Rectal smooth muscle tissue (tissue), 1 donor: ENCODE results near the gene ARHGAP18.

Experiments used
- H3K27ac ChIP-seq: one replicate; pipeline ENCODE4 v1.7.0; 2013; ENCODE audit warnings: low read depth, low read length, inconsistent platforms
- H3K27me3 ChIP-seq: one replicate; pipeline ENCODE4 v1.7.0; 2013; ENCODE audit warnings: low read length; ENCODE audit not compliant: control insufficient read depth, insufficient read depth
- H3K36me3 ChIP-seq: one replicate; pipeline ENCODE4 v1.7.0; 2013; ENCODE audit warnings: low read length; ENCODE audit not compliant: control insufficient read depth, insufficient read depth
- H3K4me1 ChIP-seq: one replicate; pipeline ENCODE4 v1.7.0; 2013; ENCODE audit warnings: low read length; ENCODE audit not compliant: control insufficient read depth, insufficient read depth
- H3K4me3 ChIP-seq: one replicate; pipeline ENCODE4 v1.7.0; 2013; ENCODE audit warnings: low read length
- H3K9ac ChIP-seq: one replicate; pipeline ENCODE4 v1.7.0; 2013; ENCODE audit warnings: low read length

Gene ARHGAP18

GRCh38 chr6:129740013-129740412 lies 30.0 kb upstream of the ARHGAP18 start:
- Histone ChIP-seq H3K27me3 (no peaks in the 10 kb centered on the region), H3K36me3 (no peaks in the 10 kb centered on the region), H3K4me3 (no peak overlapping the region)

GRCh38 chr6:129736105-129736504 lies 26.1 kb upstream of the ARHGAP18 start:
- H3K27ac ChIP-seq, result no peak overlapping the region
- no peak overlapping the region for H3K9ac ChIP-seq
- H3K4me3 ChIP-seq, result no peak overlapping the region
- no peaks in the 10 kb centered on the region for H3K27me3 ChIP-seq
- no peaks in the 10 kb centered on the region for H3K4me1 ChIP-seq
- H3K36me3 ChIP-seq, result no peaks in the 10 kb centered on the region

More at GRCh38 chr6:129740013-129740412, 30.0 kb upstream of the ARHGAP18 start:
- H3K9ac ChIP-seq, result no peak overlapping the region
- H3K4me1 ChIP-seq, result no peaks in the 10 kb centered on the region
- no peak overlapping the region for H3K27ac ChIP-seq

GRCh38 chr6:129733290-129733689 lies 23.3 kb upstream of the ARHGAP18 start:
- Histone ChIP-seq H3K4me1 (no peaks in the 10 kb centered on the region), H3K4me3 (no peak overlapping the region), H3K9ac (no peak overlapping the region), H3K27me3 (no peaks in the 10 kb centered on the region), H3K27ac (no peak overlapping the region), H3K36me3 (no peaks in the 10 kb centered on the region)

DNA sequence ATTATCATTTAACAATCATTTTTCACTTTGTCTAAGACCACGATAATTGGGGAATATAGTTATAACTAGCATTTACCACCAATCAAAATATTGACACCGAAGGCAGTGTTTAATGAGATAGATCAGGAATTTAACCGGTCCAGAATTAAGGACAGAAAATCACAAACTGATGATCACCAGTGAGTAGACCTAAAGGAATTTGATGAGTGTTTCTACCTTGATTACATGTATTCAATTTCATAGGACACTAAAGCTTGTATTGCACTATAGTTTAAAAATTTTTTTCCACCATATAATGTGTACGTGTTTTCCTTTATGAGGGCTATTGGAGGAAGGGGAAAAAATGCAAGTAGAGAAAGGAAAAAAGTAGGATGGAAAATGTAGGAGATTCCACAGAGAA lies 22.6 kb upstream of the ARHGAP18 start:
- H3K9ac ChIP-seq, result no peak overlapping the region
- H3K4me1 ChIP-seq, result no peaks in the 10 kb centered on the region
- no peak overlapping the region for H3K4me3 ChIP-seq
- H3K36me3 ChIP-seq, result no peaks in the 10 kb centered on the region
- no peaks in the 10 kb centered on the region for H3K27me3 ChIP-seq
- H3K27ac ChIP-seq, result no peak overlapping the region

DNA sequence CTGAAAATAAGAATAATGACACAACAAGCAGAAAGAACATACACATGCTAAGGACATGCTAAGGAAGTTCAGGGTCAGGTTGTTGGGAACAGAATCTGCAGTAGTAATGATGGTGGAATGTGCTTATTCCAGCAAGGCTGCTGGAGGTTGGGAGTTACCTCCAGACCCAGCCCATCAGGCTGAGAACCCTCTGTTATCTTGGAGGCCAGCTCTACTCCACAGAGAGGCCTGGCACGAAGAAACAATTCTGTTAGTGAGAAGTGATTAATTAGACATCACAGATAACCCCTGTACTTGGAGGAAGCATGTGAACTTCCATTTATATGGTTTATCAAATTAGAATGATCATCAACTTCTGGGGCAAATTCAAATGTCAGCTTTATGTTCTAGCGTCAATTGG lies 22.1 kb upstream of the ARHGAP18 start:
- Histone ChIP-seq H3K9ac (no peak overlapping the region), H3K27ac (no peak overlapping the region), H3K36me3 (no peaks in the 10 kb centered on the region), H3K27me3 (no peaks in the 10 kb centered on the region), H3K4me3 (no peak overlapping the region), H3K4me1 (no peaks in the 10 kb centered on the region)

DNA sequence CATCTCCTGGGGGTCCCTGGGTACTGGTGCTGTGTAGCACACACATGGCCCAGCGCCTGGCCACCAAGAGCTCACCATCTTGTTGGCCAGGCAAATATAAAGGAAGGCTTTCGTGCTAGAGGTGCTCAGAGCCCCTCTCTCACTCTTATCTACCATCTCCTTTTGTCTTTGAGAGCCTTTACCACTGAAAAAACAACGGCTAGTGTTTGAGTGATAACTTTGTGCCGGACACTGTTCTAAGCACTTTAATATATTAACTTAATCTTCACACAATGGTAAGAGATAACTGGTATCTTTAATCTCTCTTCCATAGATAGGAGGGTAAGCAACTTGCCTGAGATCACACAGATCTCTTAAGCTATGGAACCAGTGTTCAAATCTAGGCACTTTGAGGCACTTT lies 21.5 kb upstream of the ARHGAP18 start:
- Histone ChIP-seq H3K36me3 (no peaks in the 10 kb centered on the region), H3K9ac (no peak overlapping the region), H3K27me3 (no peaks in the 10 kb centered on the region), H3K4me1 (no peaks in the 10 kb centered on the region), H3K4me3 (no peak overlapping the region), H3K27ac (no peak overlapping the region)

DNA sequence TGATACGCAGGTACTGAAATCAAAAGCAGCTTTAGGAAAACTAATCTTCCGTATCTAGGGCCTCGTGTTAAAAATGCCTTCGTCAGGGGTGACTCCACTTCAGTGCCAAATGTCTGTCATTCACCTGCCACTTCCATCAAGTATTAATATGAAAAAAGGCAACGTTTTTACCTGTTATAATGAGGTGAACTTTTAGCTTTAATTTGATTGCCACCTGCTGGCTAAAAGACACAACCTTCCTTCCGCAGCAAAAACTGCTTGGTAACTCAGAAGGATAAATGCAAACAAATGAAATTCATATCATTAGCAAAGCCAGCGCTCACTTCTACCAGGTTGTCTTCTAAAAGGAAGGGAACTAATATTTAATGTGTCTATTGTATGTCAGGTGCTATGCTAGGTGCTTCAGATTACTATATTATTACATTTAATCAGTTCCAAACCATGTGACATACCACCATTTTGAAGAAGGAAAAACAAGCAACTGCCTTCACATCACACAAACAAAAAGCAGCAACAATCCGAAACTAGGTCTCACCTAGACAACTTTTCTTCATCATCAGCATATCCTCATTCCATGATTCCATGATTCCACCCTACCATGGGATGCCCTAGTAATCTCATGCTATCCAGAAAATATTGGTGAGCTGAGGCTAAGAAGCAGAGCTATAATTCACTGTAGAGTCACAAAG lies 20.6 kb upstream of the ARHGAP18 start:
- no peaks in the 10 kb centered on the region for H3K27me3 ChIP-seq
- no peaks in the 10 kb centered on the region for H3K36me3 ChIP-seq
- no peaks in the 10 kb centered on the region for H3K4me1 ChIP-seq
- no peak overlapping the region for H3K9ac ChIP-seq
- no peak overlapping the region for H3K27ac ChIP-seq
- H3K4me3 ChIP-seq, result no peak overlapping the region

DNA sequence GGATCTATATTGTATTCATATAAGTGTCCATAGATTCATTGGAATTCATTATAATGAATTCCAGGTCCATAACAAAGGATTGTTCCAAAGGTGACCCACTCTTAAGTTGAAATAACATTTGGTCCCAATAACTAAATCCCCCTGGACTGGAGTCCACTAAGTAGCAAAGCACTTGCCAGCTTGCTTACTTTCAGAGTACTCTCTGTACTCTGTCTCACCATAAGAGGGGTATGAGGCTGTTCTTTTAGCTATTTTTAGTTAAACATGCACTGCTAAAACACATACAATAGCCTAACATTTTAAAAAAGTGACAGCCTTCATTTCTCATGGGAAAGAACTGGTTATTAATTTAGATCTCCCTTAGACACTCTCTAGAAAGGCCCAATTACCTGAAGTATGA lies 16.7 kb upstream of the ARHGAP18 start:
- Histone ChIP-seq H3K9ac (no peak overlapping the region), H3K27ac (no peak overlapping the region), H3K4me3 (no peak overlapping the region), H3K4me1 (no peaks in the 10 kb centered on the region), H3K36me3 (no peaks in the 10 kb centered on the region), H3K27me3 (no peaks in the 10 kb centered on the region)

DNA sequence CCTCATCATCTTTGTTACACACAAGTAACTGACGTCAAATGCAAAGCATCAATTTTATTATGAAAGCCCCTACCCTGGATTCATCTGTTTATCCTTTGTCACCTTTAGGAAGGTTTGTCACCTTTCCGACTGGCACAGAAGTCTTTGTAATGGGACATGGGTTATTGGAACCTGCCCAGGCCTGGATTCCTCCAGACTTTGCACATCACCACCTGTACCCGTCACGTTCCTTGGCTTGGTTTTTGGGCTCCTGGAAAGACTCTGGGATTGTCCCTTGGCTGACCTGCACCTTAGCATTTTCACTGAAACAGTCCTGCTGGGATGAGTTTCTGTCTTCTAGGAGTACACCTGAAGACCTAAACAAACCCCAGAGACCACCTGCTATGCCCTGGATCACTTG lies 15.4 kb upstream of the ARHGAP18 start:
- no peaks in the 10 kb centered on the region for H3K36me3 ChIP-seq

GRCh38 chr6:129719692-129720091 lies 9.7 kb upstream of the ARHGAP18 start:
- H3K4me3 ChIP-seq, result no peak overlapping the region
- no peaks in the 10 kb centered on the region for H3K27me3 ChIP-seq
- H3K36me3 ChIP-seq, result no peaks in the 10 kb centered on the region
- H3K9ac ChIP-seq, result no peak overlapping the region
- no peak overlapping the region for H3K27ac ChIP-seq
- H3K4me1 ChIP-seq, result no peaks in the 10 kb centered on the region

More for the DNA sequence above, 15.4 kb upstream of the ARHGAP18 start:
- no peak overlapping the region for H3K4me3 ChIP-seq
- H3K27me3 ChIP-seq, result no peaks in the 10 kb centered on the region
- H3K27ac ChIP-seq, result no peak overlapping the region
- no peaks in the 10 kb centered on the region for H3K4me1 ChIP-seq
- no peak overlapping the region for H3K9ac ChIP-seq

- no peak overlapping the region for H3K27ac ChIP-seq
- H3K9ac ChIP-seq, result no peak overlapping the region
- H3K36me3 ChIP-seq, result no peaks in the 10 kb centered on the region
- no peaks in the 10 kb centered on the region for H3K4me1 ChIP-seq
- H3K4me3 ChIP-seq, result no peak overlapping the region
- no peaks in the 10 kb centered on the region for H3K27me3 ChIP-seq
Observed at GRCh38 chr6:129717277-129717676, 7.3 kb upstream of the ARHGAP18 start.

GRCh38 chr6:129713806-129714333 lies 3.9 kb upstream of the ARHGAP18 start:
- Histone ChIP-seq H3K9ac (no peak overlapping the region), H3K4me1 (no peaks in the 10 kb centered on the region), H3K4me3 (no peak overlapping the region), H3K27ac (no peak overlapping the region), H3K36me3 (no peaks in the 10 kb centered on the region), H3K27me3 (no peaks in the 10 kb centered on the region)

- no peaks in the 10 kb centered on the region for H3K4me1 ChIP-seq
- H3K9ac ChIP-seq, result no peak overlapping the region
- no peaks in the 10 kb centered on the region for H3K36me3 ChIP-seq
- H3K4me3 ChIP-seq, result no peak overlapping the region
- no peaks in the 10 kb centered on the region for H3K27me3 ChIP-seq
- no peak overlapping the region for H3K27ac ChIP-seq
Observed at GRCh38 chr6:129711271-129711631, 1.3 kb upstream of the ARHGAP18 start.
